Measurements from ENCODE around the gene HOMER2.
"Not testable (repeated sequence)": the region's sequence is repeated elsewhere in the genome, so short reads cannot be mapped to it uniquely, and the experiment has no call there.

The HOMER2 gene

GRCh38 chr15:82923744-82924143 is 28.8 kb downstream of the HOMER2 start:
- DNase-seq, result no peak

GRCh38 chr15:82922737-82923136 is 29.8 kb downstream of the HOMER2 start:
- DNase-seq, result no peak

- no peak for DNase-seq
Observed at GRCh38 chr15:82921939-82922338, 30.6 kb downstream of the HOMER2 start.

- no peak for DNase-seq
Observed at GRCh38 chr15:82921242-82921641, 31.3 kb downstream of the HOMER2 start.

DNA sequence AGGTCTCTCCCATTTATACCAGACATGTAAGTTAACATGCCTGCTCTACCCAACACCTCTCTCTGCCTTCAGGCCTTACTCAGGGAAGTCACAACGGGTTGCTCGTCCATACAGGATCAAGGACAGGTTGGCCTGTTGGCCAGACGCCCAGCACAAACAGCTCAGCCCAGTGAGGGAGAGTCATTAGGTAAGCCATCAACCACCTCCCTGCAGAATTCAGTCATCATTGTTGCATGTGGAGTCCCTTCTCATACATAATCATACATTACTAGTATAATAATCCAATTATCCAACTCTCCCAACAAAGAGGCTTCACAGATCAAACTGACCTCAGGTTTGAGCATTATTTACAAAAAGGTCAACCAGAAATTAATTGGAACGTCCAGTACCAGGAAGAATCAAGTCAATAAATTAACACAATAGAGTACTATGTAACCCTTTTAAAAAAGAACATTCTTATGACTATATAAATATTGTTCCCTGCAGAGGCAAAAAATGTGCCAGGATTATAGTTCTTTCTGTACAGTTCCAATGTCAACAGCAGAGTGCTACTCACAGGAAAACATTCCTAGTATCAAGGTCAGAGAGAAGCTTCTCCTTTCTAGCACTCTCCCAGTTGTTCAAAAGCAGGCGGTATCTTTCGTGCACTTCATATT is 33.2 kb downstream of the HOMER2 start:
- DNase-seq, result no peak

DNA sequence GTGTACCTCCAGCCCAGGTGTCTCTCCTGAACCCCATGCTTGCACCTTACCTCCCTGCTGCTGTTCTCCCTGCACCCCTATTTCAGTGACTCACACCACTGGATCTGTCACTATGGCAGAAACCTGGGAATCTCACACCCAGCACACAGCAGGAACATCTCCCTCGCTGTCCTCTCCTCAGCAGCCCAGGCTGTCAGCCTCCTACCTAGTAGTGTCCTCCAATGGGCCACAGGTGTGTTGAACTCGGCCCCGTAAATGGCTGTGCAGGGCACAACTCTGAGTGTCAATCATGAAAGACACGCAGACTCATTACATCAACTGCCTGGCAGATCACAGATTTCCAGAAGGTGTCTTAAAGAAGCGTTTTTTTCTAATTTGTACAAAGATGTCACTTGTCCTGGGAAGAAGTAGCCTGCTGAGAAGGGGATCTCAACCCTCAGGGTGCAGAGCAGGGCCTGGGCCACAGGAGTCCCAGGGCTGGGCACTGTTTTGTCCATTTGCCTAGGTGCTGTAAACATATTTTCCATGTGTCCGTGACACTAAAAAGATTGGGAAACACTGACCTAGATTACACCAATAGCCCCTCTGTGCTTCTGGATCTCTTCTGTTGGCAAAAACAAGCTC is 33.8 kb downstream of the HOMER2 start:
- DNase-seq, result no peak

- no peak for DNase-seq
Observed at GRCh38 chr15:82918162-82918561, 34.4 kb downstream of the HOMER2 start.

DNA sequence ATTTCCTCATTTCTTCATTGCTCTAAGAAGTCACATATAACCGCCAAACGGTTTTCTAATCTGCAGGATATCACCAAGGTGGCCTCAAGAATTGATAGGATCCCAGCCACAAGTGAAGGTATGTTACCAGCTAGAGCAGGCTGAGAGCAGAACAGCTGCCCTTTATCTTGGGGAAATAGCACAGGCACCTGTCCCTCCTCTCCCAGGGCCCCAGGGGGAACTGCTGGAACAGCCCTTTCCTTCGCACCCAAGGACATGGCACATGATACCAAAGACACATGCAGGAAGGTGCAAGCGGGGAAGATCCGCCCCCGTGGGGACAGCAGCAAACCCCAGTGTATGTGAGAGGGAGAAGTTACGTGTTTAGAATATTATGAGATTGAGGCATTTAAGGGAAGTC is 35.3 kb downstream of the HOMER2 start:
- DNase-seq, result no peak

DNA sequence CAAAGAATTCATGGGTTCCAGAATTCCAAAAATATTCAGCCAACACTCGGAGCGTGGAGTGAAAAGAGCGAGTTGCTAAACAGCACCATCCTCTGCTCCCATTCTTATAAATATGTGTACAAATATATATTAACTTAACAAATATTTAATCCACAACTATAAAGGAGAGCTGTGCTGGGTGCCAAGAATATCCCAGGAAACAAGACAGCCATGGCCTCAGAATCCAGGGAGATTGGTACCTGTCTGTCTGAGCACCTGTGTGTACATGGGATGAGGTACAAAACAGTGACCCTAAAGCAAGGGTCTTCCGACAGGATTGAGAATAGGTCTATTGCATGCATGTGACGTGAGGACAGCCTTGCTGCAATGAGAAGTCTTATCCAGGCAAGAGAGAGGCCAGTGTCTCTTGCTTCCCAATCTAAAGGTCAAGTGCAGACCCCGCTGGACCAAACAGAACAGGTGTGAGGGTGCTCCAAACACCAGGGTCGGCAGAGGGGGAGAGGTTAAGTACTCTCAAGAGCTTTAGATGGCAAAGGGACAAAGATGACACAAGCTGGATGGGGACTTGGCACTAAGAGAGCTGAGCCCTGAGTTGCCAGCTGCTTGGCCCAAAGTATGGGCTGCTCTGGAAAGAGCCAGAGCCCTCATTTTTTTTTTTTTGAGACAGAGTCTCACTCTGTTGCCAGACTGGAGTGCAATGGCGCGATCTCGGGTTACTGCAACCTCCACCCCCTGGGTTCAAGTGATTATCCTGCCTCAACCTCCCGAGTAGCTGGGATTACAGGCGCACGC is 36.2 kb downstream of the HOMER2 start:
- no peak for DNase-seq

DNA sequence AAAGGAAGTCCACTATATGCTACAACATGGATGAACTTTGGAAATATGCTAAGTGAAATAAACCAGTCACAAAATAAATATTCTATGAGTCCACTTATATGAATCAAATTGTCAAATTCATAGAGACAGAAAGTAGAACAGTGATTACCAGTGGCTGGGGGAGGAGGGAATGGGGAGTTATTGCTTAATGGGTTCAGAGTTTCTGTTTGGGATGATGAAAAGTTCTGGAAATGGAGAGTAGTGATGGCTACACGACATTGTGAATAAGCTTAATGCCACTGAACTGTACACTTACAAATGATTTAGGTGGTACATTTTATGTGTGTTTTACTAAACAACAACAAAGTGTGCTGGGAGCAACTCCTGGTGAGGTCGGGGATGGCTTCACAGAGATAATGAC is 38.1 kb downstream of the HOMER2 start:
- no peak for DNase-seq

GRCh38 chr15:82911458-82911857 is 41.1 kb downstream of the HOMER2 start:
- no peak for DNase-seq

GRCh38 chr15:82910721-82911120 is 41.8 kb downstream of the HOMER2 start:
- no peak for DNase-seq

GRCh38 chr15:82909080-82909815 is 43.3 kb downstream of the HOMER2 start:
- no peak for DNase-seq

- DNase-seq, result no peak
Observed at GRCh38 chr15:82907350-82907749, 45.2 kb downstream of the HOMER2 start.

DNA sequence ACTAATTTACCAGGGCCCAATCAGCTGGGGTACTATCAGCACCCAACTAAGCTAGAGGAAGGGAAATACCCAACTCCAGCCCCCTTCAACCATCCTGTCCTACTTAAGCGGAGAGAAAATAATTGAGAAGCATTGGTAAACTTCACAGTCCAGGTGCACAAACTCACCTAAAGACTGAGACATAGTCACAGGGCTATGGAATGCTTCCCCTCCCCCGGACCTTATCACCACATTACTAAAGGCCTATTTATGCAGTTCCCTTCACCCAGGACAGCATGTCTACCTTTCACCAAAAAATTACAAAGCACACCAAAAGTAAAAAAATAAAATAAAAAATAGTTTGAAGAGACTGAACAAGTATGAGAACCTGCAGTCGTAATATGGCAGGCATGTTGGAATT is 47.9 kb downstream of the HOMER2 start:
- no peak for DNase-seq

DNA sequence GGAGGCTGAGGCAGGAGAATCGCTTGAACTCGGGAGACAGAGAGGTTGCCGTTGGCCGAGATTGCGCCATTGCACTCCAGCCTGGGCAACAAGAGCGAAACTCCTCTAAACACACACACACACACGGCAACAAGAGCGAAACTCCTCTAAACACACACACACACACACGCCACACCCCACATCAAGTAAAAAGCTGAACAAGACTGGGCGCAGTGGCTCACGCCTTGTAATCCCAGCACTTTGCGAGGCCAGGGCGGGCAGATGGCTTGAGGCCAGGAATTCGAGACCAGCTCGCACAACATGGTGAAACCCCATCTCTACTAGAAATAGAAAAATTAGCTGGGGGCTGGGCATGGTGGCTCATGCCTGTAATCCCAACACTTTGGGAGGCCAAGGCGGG is 49.0 kb downstream of the HOMER2 start:
- DNase-seq, result no peak

- DNase-seq, result no peak
Observed at GRCh38 chr15:82901114-82901805, 51.3 kb downstream of the HOMER2 start.

- DNase-seq, result no peak
Observed at GRCh38 chr15:82900511-82901060, 51.9 kb downstream of the HOMER2 start.

DNA sequence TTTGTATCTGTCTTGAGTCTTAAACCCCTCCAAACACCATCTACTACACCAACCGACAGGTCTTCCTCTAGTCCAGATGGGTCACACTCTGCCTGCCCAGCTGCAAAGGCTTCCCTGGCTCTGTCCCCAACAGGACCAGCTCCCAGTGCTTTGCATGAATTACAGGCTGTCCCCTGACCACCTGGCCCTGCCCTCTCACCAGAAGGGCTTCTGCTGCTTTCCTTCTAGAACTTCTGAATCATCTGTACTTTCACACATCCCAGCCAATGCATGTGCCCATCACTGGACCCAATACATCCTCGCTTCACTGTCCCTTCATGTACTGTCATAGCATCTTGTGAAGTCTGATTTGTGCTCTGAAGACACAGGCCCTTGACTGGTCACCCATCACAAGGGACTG is 53.6 kb downstream of the HOMER2 start:
- no peak for DNase-seq

- no peak for DNase-seq
Observed at GRCh38 chr15:82895983-82896382, 56.5 kb downstream of the HOMER2 start.

DNA sequence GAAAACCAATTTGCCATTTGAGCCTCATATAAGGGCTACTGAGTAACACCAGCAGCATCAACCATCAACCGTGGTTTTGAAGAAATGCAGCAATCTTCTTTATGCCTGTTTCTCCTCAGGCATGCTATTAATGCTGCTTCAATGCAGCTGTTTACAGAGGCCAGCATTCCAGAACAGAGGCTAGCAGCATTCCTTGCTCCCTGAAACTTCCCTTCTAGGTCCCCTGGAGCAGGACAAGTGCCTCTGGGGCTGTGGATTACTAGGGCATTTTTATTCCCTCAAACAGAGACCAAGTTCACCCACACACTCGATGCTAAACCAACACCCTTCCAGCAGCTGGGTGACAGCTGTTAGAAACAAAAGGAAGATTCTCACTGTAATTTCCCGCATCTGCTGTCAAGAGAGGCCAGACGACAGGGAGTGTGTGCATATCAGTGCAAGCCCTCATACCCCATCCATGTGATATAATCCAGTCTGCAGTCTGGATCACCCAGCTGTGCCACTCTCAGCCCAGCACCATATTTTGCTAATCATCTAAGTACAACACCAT is 57.5 kb downstream of the HOMER2 start:
- DNase-seq, result no peak

DNA sequence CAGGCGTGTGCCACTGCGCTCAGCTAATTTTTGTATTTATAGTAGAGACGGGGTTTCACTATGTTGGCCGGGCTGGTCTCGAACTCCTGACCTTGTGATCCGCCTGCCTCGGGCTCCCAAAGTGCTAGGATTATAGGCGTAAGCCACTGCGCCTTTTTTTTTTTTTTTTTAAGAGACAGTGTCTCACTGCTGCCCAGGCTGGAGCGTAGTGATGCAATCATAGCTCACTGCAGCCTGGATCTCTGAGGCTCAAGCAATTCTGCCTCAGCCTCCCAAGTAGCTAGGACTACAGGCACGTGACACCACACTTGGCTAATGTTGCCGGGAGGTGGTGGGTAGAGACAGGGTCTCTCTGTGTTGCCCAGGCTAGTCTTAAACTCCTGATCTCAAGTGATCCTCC is 59.0 kb downstream of the HOMER2 start:
- not testable (repeated sequence) for DNase-seq

All from inflammatory macrophage treated with lipopolysaccharide for 4 hours (primary cell).